HEK293 (cell line): Measurements from ENCODE around the gene ARHGAP1.

Experiments
- CTCF ChIP-seq: fragments of 450-650 bp; formaldehyde crosslinking; IDR thresholded peaks from 2 replicates; pipeline ENCODE4 v1.5.1; 2016; ENCODE audit warnings: missing biosample characterization, missing genetic modification characterization
- REST ChIP-seq: fragments of 450-650 bp; formaldehyde crosslinking; IDR thresholded peaks from 2 replicates; pipeline ENCODE4 v1.5.1; 2016; ENCODE audit warnings: missing biosample characterization, missing genetic modification characterization
- SP2 ChIP-seq: fragments of 450-650 bp; formaldehyde crosslinking; IDR thresholded peaks from 2 replicates; pipeline ENCODE4 v1.5.1; 2016; ENCODE audit warnings: missing biosample characterization, missing genetic modification characterization
- ZBTB1 ChIP-seq: fragments of 450-650 bp; formaldehyde crosslinking; IDR thresholded peaks from 2 replicates; pipeline ENCODE4 v1.5.1; 2016; ENCODE audit warnings: missing biosample characterization, missing genetic modification characterization
- ZBTB11 ChIP-seq: fragments of 450-650 bp; formaldehyde crosslinking; conservative IDR thresholded peaks from 2 replicates; pipeline ENCODE4 v1.5.1; 2016; ENCODE audit warnings: low read depth, missing biosample characterization, missing genetic modification characterization
- ZBTB17 ChIP-seq: fragments of 450-650 bp; formaldehyde crosslinking; IDR thresholded peaks from 2 replicates; pipeline ENCODE4 v1.5.1; 2016; ENCODE audit warnings: missing biosample characterization, missing genetic modification characterization
- ZBTB49 ChIP-seq: fragments of 450-650 bp; formaldehyde crosslinking; IDR thresholded peaks from 2 replicates; pipeline ENCODE4 v1.5.1; 2016; ENCODE audit warnings: missing biosample characterization, missing genetic modification characterization, low read depth
- ZBTB7A ChIP-seq: fragments of 450-650 bp; formaldehyde crosslinking; IDR thresholded peaks from 2 replicates; pipeline ENCODE4 v1.5.1; 2016; ENCODE audit warnings: low read depth, missing biosample characterization, missing genetic modification characterization
- ZNF138 ChIP-seq: fragments of 450-650 bp; formaldehyde crosslinking; IDR thresholded peaks from 2 replicates; pipeline ENCODE4 v1.5.1; 2016; ENCODE audit warnings: missing biosample characterization, missing genetic modification characterization, borderline replicate concordance
- ZNF19 ChIP-seq: fragments of 450-650 bp; formaldehyde crosslinking; IDR thresholded peaks from 2 replicates; pipeline ENCODE4; 2016; ENCODE audit warnings: missing biosample characterization, missing genetic modification characterization, low read depth
- ZNF239 ChIP-seq: fragments of 450-650 bp; formaldehyde crosslinking; IDR thresholded peaks from 2 replicates; pipeline ENCODE4 v1.5.1; 2016; ENCODE audit warnings: missing biosample characterization, missing genetic modification characterization
- ZNF24 ChIP-seq: fragments of 450-650 bp; formaldehyde crosslinking; IDR thresholded peaks from 2 replicates; pipeline ENCODE4 v1.5.1; 2016; ENCODE audit warnings: missing biosample characterization, missing genetic modification characterization
- ZNF398 ChIP-seq: fragments of 450-650 bp; formaldehyde crosslinking; IDR thresholded peaks from 2 replicates; pipeline ENCODE4 v1.5.1; 2017; ENCODE audit warnings: missing biosample characterization, missing genetic modification characterization
- ZNF660 ChIP-seq: fragments of 450-650 bp; IDR thresholded peaks from 2 replicates; pipeline ENCODE4 v1.5.1; 2018; ENCODE audit warnings: missing biosample characterization, mild to moderate bottlenecking, missing genetic modification characterization

- TF ChIP-seq SP2 (no peak), ZNF398 (tag by site-specific recombination) (no peak), CTCF (tag by site-specific recombination) (no peak), REST (no peak), ZNF660 (tag by site-specific recombination) (no peak), ZBTB17 (no peak), ZNF19 (tag by site-specific recombination) (no peak), ZBTB49 (tag by site-specific recombination) (no peak), ZBTB1 (tag by site-specific recombination) (no peak), ZNF138 (tag by site-specific recombination) (no peak), ZNF239 (tag by site-specific recombination) (no peak), ZBTB7A (no peak), ZNF24 (no peak), ZBTB11 (no peak)
Measured at GRCh38 chr11:46728659-46729040, 28.2 kb upstream of the ARHGAP1 start.
